OCI-LY7 (cell line): ENCODE data around the gene ARPC1B.

ENCODE experiments used
- EZH2phosphoT487 ChIP-seq: fragments of 200-600 bp; sonication (generic); IDR thresholded peaks from 2 replicates; pipeline ENCODE4 v1.6.1; 2018; ENCODE audit warnings: low read depth, borderline replicate concordance, mild to moderate bottlenecking, mixed run types, antibody characterized with exemption, low read length, moderate library complexity, mixed read lengths
- TF ChIP-seq, protein P1 (sequence below): fragments of 200-600 bp; sonication (generic); conservative IDR thresholded peaks from 2 replicates; pipeline ENCODE4 v1.5.1; 2014; ENCODE audit warnings: mild to moderate bottlenecking, antibody characterized with exemption, low read length, moderate library complexity, mixed read lengths

DNA sequence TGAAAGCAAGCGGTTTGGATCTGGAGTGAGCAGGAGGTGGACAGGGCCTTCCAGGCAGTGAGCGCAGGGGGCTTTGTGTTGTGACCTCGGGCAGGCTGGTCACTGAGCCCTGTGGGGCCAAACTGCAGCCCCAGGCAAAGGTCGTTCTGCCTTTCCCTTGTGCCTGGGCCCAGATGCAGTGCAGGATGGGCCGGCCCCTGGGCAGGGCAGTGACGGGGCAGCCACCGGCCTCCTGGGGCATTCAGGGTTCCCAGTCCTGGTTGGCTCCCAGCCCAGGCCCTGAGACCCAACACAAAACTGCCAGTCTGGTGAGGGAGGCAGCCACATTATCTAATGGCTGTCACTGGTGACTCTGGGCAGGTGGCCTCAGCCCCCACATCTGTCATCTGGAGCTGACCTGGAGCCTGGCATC is 7.1 kb downstream of the ARPC1B start:
- TF ChIP-seq, protein P1, sequence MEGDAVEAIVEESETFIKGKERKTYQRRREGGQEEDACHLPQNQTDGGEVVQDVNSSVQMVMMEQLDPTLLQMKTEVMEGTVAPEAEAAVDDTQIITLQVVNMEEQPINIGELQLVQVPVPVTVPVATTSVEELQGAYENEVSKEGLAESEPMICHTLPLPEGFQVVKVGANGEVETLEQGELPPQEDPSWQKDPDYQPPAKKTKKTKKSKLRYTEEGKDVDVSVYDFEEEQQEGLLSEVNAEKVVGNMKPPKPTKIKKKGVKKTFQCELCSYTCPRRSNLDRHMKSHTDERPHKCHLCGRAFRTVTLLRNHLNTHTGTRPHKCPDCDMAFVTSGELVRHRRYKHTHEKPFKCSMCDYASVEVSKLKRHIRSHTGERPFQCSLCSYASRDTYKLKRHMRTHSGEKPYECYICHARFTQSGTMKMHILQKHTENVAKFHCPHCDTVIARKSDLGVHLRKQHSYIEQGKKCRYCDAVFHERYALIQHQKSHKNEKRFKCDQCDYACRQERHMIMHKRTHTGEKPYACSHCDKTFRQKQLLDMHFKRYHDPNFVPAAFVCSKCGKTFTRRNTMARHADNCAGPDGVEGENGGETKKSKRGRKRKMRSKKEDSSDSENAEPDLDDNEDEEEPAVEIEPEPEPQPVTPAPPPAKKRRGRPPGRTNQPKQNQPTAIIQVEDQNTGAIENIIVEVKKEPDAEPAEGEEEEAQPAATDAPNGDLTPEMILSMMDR = no peak
- TF ChIP-seq EZH2phosphoT487 = no peak
